Osteoblast (primary cell): ENCODE data around the gene ACTRT2. TPM values are rescaled to one million over a fixed set of nuclear protein-coding genes. Genes with fewer than 3 reads are reported as not detected.

ENCODE experiments used
- DNase-seq: peaks from one replicate; pipeline ENCODE4 v3.0.0; 2011; ENCODE audit warnings: low spot score, mixed read lengths; ENCODE audit not compliant: insufficient read length; ENCODE audit errors: missing footprints
- H2AFZ ChIP-seq: 2 replicates; pipeline ENCODE4 v1.6.0; 2011; ENCODE audit warnings: mild to moderate bottlenecking, low read length
- H3K27ac ChIP-seq: 2 replicates; pipeline ENCODE4 v1.5.1; 2011; ENCODE audit warnings: mild to moderate bottlenecking, low read depth, low read length, moderate library complexity
- H3K27me3 ChIP-seq: 2 replicates; pipeline ENCODE4 v1.6.0; 2012; ENCODE audit warnings: mild to moderate bottlenecking, control low read depth, inconsistent platforms, low read length, moderate library complexity; ENCODE audit not compliant: insufficient read depth
- H3K36me3 ChIP-seq: 2 replicates; pipeline ENCODE4 v1.5.1; 2011; ENCODE audit warnings: mild to moderate bottlenecking, low read length, control low read depth, moderate library complexity; ENCODE audit not compliant: insufficient read depth
- H3K4me1 ChIP-seq: 2 replicates; pipeline ENCODE4 v1.5.1; 2011; ENCODE audit warnings: mild to moderate bottlenecking, low read length, control low read depth, moderate library complexity; ENCODE audit not compliant: insufficient read depth
- H3K4me2 ChIP-seq: 2 replicates; pipeline ENCODE4 v1.6.0; 2011; ENCODE audit warnings: mild to moderate bottlenecking, low read length; ENCODE audit not compliant: insufficient read depth
- H3K4me3 ChIP-seq: fragments of 200-600 bp; sonication (generic); 3 replicates; pipeline ENCODE4 v1.5.1; 2012; ENCODE audit warnings: mild to moderate bottlenecking, low read length, inconsistent platforms; ENCODE audit not compliant: insufficient read depth
- H3K79me2 ChIP-seq: 2 replicates; pipeline ENCODE4 v1.6.0; 2012; ENCODE audit warnings: mild to moderate bottlenecking, low read length, control low read depth, inconsistent platforms; ENCODE audit not compliant: insufficient read depth
- H3K9me3 ChIP-seq: 2 replicates; pipeline ENCODE4 v1.5.1; 2011; ENCODE audit warnings: low read depth, low read length, control low read depth
- H4K20me1 ChIP-seq: 2 replicates; pipeline ENCODE4 v1.6.0; 2012; ENCODE audit warnings: mild to moderate bottlenecking, low read length, control low read depth; ENCODE audit not compliant: insufficient read depth
- CTCF ChIP-seq: IDR thresholded peaks from 2 replicates; pipeline ENCODE4 v1.5.1; 2011; ENCODE audit warnings: mild to moderate bottlenecking, low read depth, low read length, moderate library complexity; ENCODE audit errors: extremely low read depth
- total RNA-seq: library from RNA; depleted of rRNA; stranded (reverse); fragments of >200 nt; gene quantifications from 2 replicates; pipeline ENCODE4 v1.2.3, GENCODE V29; 2012

Gene ACTRT2
- total RNA-seq, 1 donor, result not detected

GRCh38 chr1:3063379-3064295 lies 42.4 kb downstream of the ACTRT2 start:
- H3K36me3 ChIP-seq, result no peaks in the 10 kb centered on the region
- no peak overlapping the region for H2AFZ ChIP-seq
- no peak for TF ChIP-seq CTCF
- peaks cover 4% of the 10 kb centered on the region for H4K20me1 ChIP-seq
- H3K4me2 ChIP-seq, result no peak overlapping the region
- H3K4me3 ChIP-seq, result no peak overlapping the region
- no peaks in the 10 kb centered on the region for H3K79me2 ChIP-seq
- peaks cover 5% of the 10 kb centered on the region for H3K27me3 ChIP-seq
- peak; percentile 65 for DNase-seq
- H3K9me3 ChIP-seq, result no peaks in the 10 kb centered on the region
- H3K27ac ChIP-seq, result no peak overlapping the region
- H3K4me1 ChIP-seq, result no peaks in the 10 kb centered on the region

GRCh38 chr1:3064296-3064850 lies 43.1 kb downstream of the ACTRT2 start:
- no peak for TF ChIP-seq CTCF
- Histone ChIP-seq H3K4me2 (no peak overlapping the region), H3K9me3 (no peaks in the 10 kb centered on the region), H3K27ac (no peak overlapping the region), H4K20me1 (peaks cover 4% of the 10 kb centered on the region), H3K27me3 (peaks cover 5% of the 10 kb centered on the region), H3K4me3 (no peak overlapping the region), H3K4me1 (no peaks in the 10 kb centered on the region), H3K36me3 (no peaks in the 10 kb centered on the region), H3K79me2 (no peaks in the 10 kb centered on the region), H2AFZ (no peak overlapping the region)
- peak; percentile 81 for DNase-seq

- no peak overlapping the region for H3K27ac ChIP-seq
Measured at GRCh38 chr1:3064901-3065300, 43.6 kb downstream of the ACTRT2 start.

More at GRCh38 chr1:3064901-3065300, 43.6 kb downstream of the ACTRT2 start:
- Histone ChIP-seq H3K4me1 (no peaks in the 10 kb centered on the region), H2AFZ (no peak overlapping the region), H3K4me3 (no peak overlapping the region), H3K9me3 (no peaks in the 10 kb centered on the region), H3K4me2 (no peak overlapping the region), H3K36me3 (no peaks in the 10 kb centered on the region), H3K27me3 (peaks cover 5% of the 10 kb centered on the region), H4K20me1 (peaks cover 4% of the 10 kb centered on the region), H3K79me2 (no peaks in the 10 kb centered on the region)
- DNase-seq, result peak; percentile 83
- no peak for TF ChIP-seq CTCF
